GM12891 (cell line): Measurements from ENCODE around the gene FAM209B.
"Not testable (repeated sequence)": the region's sequence is repeated elsewhere in the genome, so short reads cannot be mapped to it uniquely, and the experiment has no call there.

ENCODE experiments used
- POLR2A ChIP-seq: IDR thresholded peaks from 2 replicates; pipeline ENCODE4 v1.6.1; 2011; ENCODE audit warnings: low read depth, low read length, control low read depth
- POLR2AphosphoS5 ChIP-seq: IDR thresholded peaks from 2 replicates; pipeline ENCODE4 v1.6.1; 2011; ENCODE audit warnings: low read depth, low read length, control low read depth
- POU2F2 ChIP-seq: IDR thresholded peaks from 2 replicates; pipeline ENCODE4 v1.6.1; 2011; ENCODE audit warnings: low read depth, mild to moderate bottlenecking, control low read depth, low read length, moderate library complexity
- TAF1 ChIP-seq: IDR thresholded peaks from 2 replicates; pipeline ENCODE4 v1.6.1; 2011; ENCODE audit warnings: low read depth, low read length, control low read depth

DNA sequence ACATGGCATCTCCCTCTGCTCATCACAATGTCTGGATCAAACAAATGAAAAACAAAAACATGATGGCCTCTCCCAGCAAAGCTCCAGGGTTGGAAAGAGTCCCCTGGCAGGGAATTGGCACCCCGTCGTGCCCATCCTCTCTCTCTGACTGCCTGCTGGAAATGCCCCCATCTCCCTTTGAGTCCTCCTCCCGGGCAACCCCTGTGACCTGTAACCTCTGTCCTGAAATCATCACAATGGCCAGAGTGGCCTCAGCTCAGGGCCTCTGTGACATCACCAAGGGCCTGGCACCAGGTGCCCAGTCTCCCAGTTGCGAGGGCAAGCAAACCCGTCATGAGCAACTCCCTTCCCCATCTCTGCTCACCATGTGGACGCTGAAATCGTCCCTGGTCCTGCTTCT lies 8.6 kb upstream of the FAM209B start, which contains the start of gene FAM209A:
- TF ChIP-seq POLR2A, TAF1, POLR2AphosphoS5, POU2F2: not testable (repeated sequence)
